Stimulated activated CD8-positive, alpha-beta memory T cell treated with anti-CD3 and anti-CD28 coated beads, Interleukin-15, amount 100 ng/mL, for 24 hours (primary cell): ENCODE results near the gene BEX4.
A peak's percentile ranks its signal among the peaks of the same experiment; 100 is the strongest.
"Not testable (repeated sequence)": the region's sequence is repeated elsewhere in the genome, so short reads cannot be mapped to it uniquely, and the experiment has no call there.

ENCODE experiments used
- DNase-seq: peaks from one replicate; pipeline ENCODE4 v3.0.0-alpha.2; 2020; ENCODE audit warnings: low read depth

The BEX4 gene, protein sequence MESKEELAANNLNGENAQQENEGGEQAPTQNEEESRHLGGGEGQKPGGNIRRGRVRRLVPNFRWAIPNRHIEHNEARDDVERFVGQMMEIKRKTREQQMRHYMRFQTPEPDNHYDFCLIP

DNA sequence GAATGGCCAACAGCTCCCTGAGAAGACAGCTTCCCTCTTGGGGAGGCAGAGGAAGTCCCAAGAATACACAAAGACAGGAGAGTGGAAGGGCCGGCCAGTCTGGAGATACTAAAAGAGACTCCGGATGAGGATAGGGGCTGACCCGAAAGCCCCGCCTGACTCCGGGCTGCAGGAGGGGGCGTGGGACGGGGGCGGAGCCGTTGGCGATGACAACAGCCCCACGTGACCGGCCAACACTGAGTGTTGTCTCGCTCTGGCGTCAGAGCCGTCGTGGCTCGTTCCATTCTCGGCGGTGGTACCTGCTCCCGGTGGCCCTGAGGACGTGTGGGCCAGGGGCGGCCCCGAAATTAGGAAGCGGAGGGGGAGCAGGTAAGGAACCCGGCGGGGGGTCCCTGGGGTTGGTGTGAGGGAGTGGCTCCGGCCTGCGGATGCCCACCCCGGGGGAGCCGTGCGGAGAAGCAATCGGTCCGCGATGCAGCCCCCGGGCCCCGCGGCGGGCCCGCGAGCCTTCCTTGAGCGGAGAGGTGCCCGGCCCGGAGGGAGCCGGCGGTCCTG lies at the start of gene BEX4:
Gene BEX4, plus strand, starts transcription at position 239 of the 555 bp plus-strand sequence. CDS start 1,046 bp downstream, outside the sequence.
- peak; percentile 32 for DNase-seq

DNA sequence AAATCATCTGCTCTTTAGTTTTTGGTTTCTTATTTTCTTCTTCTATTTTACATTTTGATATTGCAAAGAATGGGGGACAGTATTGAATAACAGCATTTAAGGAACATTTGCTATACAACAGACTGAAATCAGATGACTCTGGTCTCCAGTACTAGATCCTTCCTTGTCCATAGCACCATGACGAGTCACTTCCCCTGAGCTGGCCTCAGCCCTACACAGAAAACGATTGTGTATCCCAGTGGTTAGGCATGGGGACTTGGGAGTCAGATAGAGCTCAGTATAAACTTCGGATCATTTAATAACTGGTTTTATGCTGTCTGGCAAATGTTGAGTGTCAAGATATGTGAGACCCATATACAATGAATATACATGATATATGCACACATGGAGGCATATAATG lies 44.7 kb upstream of the BEX4 start:
- DNase-seq = no peak

DNA sequence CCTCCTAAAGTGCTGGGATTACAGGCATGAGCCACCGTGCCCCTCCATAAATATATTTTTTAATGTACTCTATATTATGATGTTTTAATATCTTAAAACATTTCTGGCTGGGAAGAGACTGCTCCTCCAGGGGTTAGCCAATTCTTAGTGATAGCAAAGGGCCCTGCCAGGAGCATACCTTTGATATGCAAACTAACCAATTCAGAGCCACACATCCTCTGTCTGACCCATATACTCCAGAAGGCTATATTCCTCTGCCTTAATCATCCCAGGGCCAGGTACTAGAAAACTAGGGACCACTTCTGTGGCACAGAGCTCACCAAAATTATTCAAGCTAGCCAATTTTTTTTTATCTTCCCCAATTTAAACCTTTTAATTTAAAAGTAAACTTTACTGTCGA lies 43.6 kb upstream of the BEX4 start:
- no peak for DNase-seq

DNA sequence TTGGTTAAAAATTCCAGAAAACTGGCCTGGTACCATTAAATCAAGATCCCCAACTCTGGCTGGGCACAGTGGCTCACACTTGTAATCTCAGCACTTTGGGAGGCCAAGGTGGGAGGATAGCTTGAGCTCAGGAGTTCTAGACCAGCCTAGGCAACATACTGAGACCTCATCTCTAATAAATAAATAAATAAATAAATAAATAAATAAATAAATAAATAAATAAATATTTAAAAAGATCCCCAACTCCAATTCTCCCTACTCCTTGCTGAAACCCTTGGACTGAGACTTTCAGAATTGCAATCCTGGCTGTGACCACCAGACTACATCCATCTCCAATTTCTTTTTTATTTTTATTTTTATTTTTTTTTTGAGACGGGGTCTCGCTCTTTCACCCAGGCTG lies 39.7 kb upstream of the BEX4 start:
- DNase-seq = not testable (repeated sequence)

DNA sequence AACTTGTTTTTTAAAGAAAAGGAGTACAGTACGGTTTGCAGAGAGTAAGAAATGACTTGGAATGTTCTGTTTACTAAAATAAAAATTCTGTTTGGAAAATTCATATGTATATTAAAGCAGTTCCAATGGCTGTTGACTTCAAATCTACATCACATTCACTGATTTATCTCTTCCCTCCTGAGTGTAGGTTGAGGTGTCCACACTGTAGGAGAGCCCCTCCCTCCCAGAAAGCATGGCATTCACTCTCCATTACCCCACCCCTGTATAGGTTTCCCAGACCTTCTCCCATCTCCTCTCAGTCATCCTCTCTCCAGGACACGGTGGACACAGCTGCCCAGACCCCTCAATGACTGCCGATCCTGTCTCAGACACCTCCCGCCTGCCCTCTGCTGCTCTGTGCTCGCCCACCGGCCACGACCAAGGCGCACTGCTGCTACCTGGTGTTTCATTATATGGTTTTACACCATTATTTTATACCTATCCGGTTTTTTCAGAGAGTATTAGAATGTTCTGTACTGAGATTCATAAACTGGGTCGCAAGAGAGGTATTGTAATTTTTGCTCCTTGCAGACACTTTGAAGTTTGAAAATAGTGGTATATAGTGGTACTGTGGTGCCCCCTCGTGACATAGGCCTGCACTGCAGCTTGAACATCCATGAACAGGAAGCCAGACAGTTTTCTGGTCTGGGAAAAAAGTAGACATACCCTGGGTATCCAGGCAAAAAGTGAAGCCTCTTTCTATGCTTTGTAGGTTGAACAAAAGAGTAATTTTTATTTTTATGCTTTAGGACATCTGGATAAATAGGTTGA lies 38.8 kb upstream of the BEX4 start:
- DNase-seq = peak; percentile 33

DNA sequence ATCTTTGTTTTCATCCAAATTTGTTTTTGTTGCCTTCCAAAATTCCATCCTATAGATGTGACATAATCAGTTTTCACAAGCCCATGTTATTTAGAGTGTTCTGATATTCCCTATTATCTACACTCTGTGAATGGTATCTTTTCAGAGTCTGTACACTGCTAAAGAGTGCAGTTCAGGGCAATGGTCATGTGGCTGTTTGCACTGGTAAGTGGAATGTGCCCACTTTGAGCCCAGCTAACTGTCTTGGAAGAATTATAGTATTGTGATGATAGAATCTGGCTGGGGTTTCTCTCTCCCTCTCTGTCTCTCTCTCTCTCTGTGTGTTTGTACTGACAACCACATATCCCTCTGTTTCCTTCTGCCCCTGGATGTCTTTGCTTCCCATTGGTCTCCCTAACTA lies 37.4 kb upstream of the BEX4 start:
- no peak for DNase-seq

DNA sequence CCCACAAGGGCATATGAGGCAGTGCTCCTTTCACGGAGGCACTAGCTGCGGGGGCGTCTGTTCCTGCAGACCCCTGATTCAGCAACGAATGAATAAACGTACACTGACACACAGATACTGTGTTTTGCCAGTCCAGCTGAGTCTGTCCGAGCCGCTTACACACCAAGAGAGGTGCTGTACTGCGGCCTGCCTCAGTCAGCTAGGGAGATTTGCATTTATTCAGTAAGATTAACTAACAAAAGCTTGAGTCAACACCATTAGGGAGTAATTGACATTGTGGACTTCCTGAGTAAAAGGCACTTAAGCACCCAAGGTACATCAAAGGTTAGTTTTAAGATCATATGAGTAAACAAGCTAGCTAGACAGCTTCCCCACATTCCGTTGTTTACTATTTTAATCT lies 31.0 kb upstream of the BEX4 start:
- no peak for DNase-seq

DNA sequence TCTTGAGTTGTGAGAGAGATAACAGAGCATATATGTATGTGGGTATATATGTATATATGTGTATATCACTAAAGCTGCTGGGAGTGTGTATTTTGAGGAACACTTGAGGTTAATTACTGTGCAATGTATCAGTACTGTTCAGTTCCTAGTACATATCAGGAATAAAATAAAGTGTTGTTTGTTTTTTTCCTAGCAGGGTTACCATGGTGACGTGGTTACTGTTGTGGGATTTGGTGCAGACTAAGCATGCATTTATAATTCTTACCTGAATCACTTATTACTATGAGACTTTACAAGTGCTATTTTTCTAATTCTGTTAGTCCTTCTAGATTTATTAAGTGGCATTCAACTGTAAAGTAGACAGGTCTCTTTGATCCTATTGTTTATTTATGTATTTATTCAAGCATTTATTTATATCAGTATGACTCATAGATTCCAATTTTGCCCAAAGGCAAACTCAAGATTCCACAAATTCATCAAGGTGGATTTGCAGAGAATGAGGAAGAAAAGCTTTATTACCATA lies 26.9 kb upstream of the BEX4 start:
- no peak for DNase-seq

DNA sequence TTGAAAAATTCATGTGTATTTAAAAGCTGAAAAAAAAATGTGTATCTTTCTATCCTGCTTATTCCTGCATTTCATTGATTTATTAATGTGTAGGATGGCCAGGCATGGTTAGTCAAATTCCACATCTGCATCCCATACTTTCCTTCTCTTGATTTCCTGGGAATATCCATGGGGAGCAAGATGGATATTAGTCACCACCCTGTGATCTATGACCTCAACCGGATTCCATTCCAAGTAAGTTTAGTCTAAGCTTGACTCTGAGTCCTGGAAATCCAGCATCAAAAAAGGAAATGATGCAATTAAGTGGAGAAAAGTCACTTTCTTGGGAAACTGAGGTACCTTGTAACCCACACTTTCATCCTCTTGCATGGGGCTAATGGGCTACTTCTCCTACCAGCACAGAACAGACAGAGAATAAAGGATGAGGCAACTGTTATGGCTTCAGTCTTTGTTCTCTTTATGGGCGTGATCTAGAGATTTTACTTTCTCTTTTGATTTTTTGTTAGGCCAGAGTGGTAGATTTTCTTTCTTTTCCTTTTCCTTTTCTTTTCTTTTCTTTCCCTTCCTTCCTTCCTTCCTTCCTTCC lies 17.1 kb upstream of the BEX4 start:
- no peak for DNase-seq

DNA sequence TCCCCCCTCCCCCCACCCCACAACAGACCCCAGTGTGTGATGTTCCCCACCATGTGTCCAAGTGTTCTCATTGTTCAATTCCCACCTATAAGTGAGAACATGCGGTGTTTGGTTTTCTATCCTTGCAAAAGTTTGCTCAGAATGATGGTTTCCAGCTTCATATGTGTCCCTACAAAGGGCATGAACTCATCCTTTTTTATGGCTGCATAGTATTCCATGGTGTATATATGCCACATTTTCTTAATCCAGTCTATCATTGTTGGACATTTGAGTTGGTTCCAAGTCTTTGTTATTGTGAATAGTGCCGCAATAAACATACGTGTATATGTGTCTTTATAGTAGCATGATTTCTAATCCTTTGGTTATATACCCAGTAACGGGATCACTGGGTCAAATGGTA lies 16.2 kb upstream of the BEX4 start:
- not testable (repeated sequence) for DNase-seq

DNA sequence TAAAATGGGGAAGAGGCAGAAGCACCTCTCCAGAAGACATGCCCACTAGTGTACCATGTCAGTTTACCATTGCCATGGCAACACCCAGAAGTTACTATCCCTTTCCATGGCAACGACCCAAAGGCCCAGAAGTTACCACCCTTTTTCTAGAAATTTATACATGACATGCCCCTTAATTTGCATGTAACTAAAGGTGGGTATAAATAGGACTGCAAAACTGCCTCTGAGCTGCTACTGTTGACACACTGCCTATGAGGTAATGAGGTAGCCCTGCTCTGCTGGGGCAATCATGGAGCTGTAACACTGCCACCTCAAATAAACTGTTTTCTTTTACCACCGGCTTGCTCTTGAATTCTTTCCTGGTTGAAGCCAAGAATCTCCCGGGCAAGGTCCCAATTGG lies 13.9 kb upstream of the BEX4 start:
- no peak for DNase-seq

DNA sequence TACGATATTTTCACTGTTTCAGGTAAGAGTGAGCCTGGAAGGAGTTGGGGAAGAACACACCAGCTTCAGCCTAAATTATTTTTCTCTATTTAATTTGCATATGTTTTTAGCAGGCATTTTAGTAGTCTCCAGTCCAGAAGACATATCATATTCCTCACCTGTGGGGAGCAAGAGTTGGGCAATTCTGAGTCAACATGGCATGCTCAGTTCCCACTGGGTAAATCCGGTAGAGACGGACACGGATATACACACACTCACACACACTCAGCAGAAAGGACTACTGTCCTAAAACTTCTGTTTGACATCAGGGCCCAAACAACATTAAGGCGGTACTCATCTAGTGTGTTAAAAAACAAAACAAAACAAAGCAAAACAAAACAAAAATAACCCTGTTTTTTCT lies 4.9 kb upstream of the BEX4 start:
- DNase-seq = no peak

DNA sequence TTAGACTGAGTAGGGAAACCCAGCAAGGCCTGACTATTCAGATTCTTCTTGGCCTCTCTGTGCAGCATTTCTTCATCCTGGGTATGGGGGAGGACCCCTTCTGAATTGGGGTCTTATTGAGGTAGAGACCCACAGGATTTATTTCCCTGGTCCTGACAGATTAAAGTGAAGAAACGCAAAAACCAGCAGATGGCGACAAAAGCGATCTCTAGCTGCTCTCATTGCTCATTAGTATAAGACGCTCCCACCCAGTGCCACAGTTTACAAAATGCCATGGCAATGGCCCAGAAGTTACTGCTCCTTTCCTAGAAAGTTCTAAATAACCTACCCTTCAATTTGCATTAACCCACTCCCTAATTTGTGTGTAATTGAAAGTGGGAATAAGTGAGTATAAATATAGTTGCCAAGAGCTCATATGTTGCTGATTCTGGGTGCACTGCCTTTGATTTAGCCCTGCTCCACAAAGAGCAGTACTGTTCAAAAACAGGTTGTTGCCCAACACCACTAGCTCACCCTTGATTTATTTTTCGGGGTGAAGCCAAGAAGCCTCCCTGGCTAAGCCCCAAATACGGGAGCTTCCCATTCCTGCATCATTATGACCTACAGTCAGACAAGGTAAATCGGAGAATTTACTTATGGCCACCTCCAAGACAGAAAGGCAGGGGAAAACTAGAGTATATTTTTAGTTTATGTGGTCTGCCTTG lies 3.7 kb upstream of the BEX4 start:
- DNase-seq = no peak

DNA sequence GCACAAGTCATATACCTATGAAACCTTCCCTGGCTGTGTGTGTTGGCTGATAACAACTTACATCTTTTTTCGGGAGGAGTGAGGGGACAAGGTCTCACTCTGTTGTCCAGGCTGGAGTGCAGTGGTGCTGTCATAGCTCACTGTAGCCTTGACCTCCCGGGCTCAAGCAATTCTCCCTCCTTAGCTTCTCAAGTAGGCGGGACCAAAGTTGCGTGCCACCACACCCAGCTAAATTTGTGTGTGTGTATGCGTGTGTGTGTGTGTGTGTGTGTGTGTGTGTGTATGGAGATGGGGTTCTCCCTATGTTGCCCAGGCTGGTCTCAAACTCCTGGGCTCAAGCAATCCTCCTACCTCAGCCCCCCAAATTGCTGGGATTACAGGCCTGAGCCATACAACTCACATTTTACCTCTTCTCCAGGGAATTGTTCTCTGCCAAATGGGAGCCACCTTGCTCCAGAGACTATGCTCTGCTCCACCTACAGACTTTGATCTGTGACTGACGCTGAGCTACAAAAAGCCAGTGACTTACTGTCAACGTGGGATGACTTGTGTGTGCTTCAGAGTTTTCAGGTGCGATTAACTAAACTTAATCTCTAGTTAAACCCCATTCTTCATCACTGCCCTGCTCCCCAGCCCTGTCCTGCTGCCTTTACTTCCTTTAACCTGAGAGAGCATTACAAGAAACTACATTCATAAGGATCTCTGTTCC lies 2.0 kb upstream of the BEX4 start:
- no peak for DNase-seq

DNA sequence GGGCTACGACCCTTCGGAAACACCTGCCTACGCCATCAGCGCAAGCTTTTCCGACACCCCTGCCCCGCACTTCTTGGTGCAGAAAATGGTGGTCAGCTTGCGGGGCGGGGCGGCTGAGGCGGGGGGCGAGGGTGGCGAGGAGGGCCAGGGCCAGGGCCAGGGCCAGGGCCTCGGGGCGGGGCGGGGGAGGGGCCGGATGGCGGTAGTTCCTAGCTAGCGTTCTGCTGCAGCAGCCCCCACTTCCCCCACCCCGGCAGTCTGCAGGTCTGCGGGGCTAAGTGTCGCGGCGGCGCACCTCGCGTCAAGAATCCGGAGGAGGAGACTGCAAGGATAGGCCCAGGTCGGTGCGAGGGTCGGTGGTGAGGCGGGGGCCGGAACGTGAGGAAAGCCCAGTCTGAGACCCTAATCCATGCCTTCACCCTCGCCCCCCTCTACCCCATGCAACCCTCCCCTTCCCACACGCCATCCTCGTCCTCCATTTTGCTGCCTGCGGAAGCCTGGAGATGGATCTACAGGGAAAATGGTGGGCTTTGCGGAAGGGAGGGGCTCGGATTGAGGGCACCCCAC lies 600 bp downstream of the BEX4 start:
- peak; percentile 5 for DNase-seq

DNA sequence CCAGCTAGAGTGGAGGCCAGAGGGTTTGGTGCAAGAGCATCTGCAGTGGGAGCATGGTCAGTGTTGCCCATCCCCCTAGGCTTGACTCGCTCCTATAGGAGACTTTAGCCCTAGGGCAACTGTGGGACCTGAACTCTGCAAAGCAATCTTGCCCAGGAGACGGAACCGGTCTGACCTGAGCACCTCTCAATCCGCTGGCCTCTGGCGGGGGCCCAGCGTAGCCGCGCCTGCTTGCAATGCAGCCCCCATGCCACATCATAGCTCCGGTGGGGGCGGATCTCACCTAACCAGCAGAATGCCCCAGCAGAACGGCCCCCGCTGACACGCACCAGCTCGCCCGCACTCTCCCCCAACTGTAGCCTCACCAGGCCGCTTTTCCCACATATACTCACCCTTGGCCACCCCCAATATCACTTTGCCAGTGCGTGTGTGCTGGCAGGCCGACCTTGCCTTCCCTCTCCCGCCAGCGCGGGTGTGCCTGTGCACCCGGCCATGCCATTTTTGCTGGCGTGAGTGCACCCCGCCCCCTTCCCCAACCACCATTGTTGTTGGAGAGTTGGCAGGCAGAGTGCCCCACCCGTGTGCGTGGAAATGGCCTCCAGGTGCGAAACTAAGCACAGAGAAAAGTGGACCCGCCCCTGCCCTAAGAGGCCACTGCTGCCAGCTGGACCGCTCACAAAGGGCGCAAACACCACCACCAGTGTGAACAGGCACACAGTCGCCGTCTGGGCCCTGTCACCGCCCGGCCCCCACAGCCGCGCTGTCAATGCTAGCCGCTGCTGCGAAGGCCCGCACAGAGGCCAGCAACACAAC lies 5.8 kb downstream of the BEX4 start:
- no peak for DNase-seq

DNA sequence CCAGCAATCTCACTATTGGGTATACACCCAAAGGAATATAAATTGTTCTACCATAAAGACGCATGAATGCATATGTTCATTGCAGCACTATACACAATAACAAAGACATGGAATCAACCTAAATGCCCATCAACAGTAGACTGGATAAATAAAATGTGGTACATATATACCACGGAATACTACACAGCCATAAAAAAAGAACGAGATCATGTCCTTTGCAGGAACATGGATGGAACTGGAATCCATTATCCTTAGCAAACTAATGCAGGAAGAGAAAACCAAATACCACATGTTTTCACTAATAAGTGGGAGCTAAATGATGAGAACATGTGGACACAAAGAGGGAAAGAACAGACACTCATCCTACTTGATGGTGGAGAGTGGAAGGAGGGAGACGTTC lies 11.0 kb downstream of the BEX4 start:
- DNase-seq = not testable (repeated sequence)

DNA sequence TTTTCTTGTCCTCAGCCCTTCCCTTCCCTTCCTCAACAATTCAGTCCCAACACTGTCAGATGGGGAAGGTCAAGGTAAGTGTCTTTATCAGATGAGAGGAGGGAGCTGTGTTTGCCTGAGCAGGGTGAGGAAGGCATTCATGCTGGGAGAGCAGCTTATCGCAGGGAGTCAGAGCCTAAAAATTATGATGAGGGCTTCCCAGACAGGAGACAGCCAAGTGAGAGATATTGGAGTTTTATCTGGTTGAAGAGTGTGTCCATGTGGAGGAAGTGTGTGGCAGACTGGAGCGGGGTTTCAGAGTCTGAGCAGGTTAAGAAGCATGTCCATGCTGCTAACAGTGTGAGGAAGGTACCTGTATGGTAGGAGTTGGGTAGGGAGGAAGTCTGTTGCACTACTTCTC lies 18.4 kb downstream of the BEX4 start:
- DNase-seq = no peak

DNA sequence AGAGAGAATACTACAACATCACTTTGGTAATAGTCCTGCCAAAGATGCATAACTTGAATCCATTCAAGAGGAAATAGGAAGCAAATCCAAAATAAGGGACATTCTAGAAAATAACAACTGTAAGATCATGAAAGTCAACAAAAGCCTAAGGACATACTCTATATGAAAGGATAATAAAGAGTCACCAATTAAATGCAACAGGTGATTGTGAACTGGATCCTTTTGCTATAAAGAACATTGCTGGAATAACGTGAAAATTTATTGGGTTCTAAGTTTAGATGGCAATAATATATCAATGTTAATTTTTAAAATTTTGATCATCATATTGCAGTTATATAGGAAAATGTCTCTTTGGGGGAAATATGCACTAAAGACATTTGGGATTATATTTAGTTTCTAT lies 20.0 kb downstream of the BEX4 start:
- DNase-seq = no peak

DNA sequence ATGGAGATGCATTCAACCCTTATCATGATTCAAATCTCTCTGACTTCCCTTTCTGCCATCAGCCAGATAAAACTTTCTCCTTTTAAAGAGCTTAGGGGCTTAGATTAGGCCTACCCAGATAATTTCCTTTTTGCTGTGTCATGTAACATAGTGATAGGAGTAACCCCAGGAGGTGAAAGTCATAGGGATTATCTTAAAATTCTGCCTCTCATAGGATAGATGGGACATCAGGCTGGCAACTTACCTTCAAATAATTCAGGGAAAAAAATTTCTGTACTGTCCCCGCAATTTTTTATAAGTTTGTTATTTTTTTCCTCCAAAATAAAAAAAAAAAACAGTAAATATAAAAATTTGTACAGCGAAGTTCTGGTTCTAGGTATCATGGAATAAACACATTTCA lies 20.7 kb downstream of the BEX4 start:
- DNase-seq = not testable (repeated sequence)

DNA sequence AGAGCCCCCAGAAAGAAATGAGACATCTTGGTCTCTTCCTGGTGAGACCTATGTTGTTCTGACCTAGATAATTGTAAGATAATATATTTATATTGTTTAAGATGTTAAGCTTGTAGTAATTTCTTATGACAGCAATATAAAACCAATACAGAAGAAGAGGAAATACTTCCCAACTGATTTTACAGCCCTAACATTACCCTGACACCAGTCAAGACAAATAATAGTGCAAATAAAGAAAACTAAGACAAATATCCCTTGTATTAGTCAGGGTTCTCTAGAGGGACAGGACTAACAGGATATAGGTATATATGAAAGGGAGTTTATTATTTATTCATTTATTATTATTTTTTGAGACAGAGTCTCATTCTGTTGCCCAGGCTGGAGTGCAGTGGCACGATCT lies 21.4 kb downstream of the BEX4 start:
- no peak for DNase-seq
